WTC11 (cell line): Measurements from ENCODE around the gene SEMA4A. TPM values are rescaled to one million over a fixed set of nuclear protein-coding genes. Genes with fewer than 3 reads are reported as not detected.

Experiments
- ATAC-seq: fragments of 200-7000 bp; cut with Tn5 transposase; 2 replicates; pipeline ENCODE4 v1.10.0; 2021; ENCODE audit warnings: mild to moderate bottlenecking, moderate library complexity
- CTCF ChIA-PET: fragments of 300-600 bp; sonication (Branson Sonifier 250); formaldehyde crosslinking; loops from one replicate; lab custom pipeline; 2021; ENCODE audit warnings: antibody characterized with exemption; lab: Charles Lee
- POLR2A ChIA-PET: fragments of 350-600 bp; sonication (Branson Sonifier 250); formaldehyde crosslinking; loops from one replicate; lab custom pipeline; 2021; ENCODE audit warnings: antibody characterized with exemption; lab: Charles Lee
- DNase-seq: peaks from one replicate; pipeline ENCODE4 v3.0.0; 2021; ENCODE audit warnings: low spot score
- H3K27ac Mint-ChIP-seq: 2 replicates; pipeline ENCODE4 v1.8.0; 2021; ENCODE audit warnings: mixed read lengths
- H3K27me3 Mint-ChIP-seq: 2 replicates; pipeline ENCODE4 v1.8.0; 2021; ENCODE audit warnings: low read depth, mild to moderate bottlenecking, moderate library complexity, mixed read lengths
- H3K36me3 Mint-ChIP-seq: 2 replicates; pipeline ENCODE4 v1.8.0; 2021; ENCODE audit warnings: mixed read lengths
- H3K4me1 Mint-ChIP-seq: 2 replicates; pipeline ENCODE4 v1.8.0; 2022; ENCODE audit warnings: mixed read lengths
- H3K4me3 Mint-ChIP-seq: 2 replicates; pipeline ENCODE4 v1.8.0; 2021; ENCODE audit warnings: mild to moderate bottlenecking, moderate library complexity, mixed read lengths
- H3K9me3 Mint-ChIP-seq: 2 replicates; pipeline ENCODE4 v1.8.0; 2021; ENCODE audit warnings: mixed read lengths
- ATF1 ChIP-seq: sonication (generic); formaldehyde crosslinking; IDR thresholded peaks from 2 replicates; pipeline ENCODE4 v1.8.1; 2023; ENCODE audit warnings: mild to moderate bottlenecking, moderate library complexity, missing genetic modification reagents
- CTCF ChIP-seq: fragments of 200-600 bp; IDR thresholded peaks from 2 replicates; pipeline ENCODE4 v1.8.0; 2022; ENCODE audit warnings: antibody characterized with exemption
- E2F4 ChIP-seq: sonication (generic); formaldehyde crosslinking; IDR thresholded peaks from 2 replicates; pipeline ENCODE4 v1.8.1; 2022; ENCODE audit warnings: low read depth, mild to moderate bottlenecking, moderate library complexity, missing genetic modification reagents, borderline replicate concordance
- ELF4 ChIP-seq: sonication (generic); formaldehyde crosslinking; IDR thresholded peaks from 2 replicates; pipeline ENCODE4 v1.8.1; 2022; ENCODE audit warnings: low read depth, mild to moderate bottlenecking, moderate library complexity, missing genetic modification reagents
- ESRRA ChIP-seq: sonication (generic); formaldehyde crosslinking; IDR thresholded peaks from 2 replicates; pipeline ENCODE4 v1.8.1; 2022; ENCODE audit warnings: mild to moderate bottlenecking, missing genetic modification reagents, borderline replicate concordance
- ETV6 ChIP-seq: sonication (generic); formaldehyde crosslinking; IDR thresholded peaks from 2 replicates; pipeline ENCODE4 v1.8.1; 2022; ENCODE audit warnings: mild to moderate bottlenecking, missing genetic modification reagents
- GTF2I ChIP-seq: fragments of 250-450 bp; sonication (Bioruptor Pico); conservative IDR thresholded peaks from 2 replicates; pipeline ENCODE4 v1.4.0; 2021; ENCODE audit warnings: mild to moderate bottlenecking
- HMGA2 ChIP-seq: fragments of 250-450 bp; sonication (Bioruptor Pico); IDR thresholded peaks from 2 replicates; pipeline ENCODE4 v1.4.0; 2021; ENCODE audit warnings: mild to moderate bottlenecking, moderate library complexity
- IRF1 ChIP-seq: sonication (generic); formaldehyde crosslinking; IDR thresholded peaks from 2 replicates; pipeline ENCODE4 v1.8.0; 2023; ENCODE audit warnings: missing genetic modification reagents
- NFATC4 ChIP-seq: fragments of 250-450 bp; sonication (Bioruptor Pico); IDR thresholded peaks from 2 replicates; pipeline ENCODE4 v1.9.0; 2021; ENCODE audit warnings: mild to moderate bottlenecking
- NFYB ChIP-seq: sonication (generic); formaldehyde crosslinking; conservative IDR thresholded peaks from 2 replicates; pipeline ENCODE4 v1.8.0; 2022; ENCODE audit warnings: low read depth, missing genetic modification reagents
- RORB ChIP-seq: fragments of 250-450 bp; sonication (Bioruptor Pico); IDR thresholded peaks from 2 replicates; pipeline ENCODE4 v1.9.0; 2021; ENCODE audit warnings: mild to moderate bottlenecking
- SP1 ChIP-seq: sonication (generic); formaldehyde crosslinking; conservative IDR thresholded peaks from 2 replicates; pipeline ENCODE4 v1.8.1; 2022; ENCODE audit warnings: missing genetic modification reagents
- TP53 ChIP-seq: sonication (generic); formaldehyde crosslinking; IDR thresholded peaks from 2 replicates; pipeline ENCODE4 v1.8.1; 2023; ENCODE audit warnings: mild to moderate bottlenecking, missing genetic modification reagents
- ZBTB21 ChIP-seq: sonication (generic); formaldehyde crosslinking; IDR thresholded peaks from 2 replicates; pipeline ENCODE4 v1.8.1; 2023; ENCODE audit warnings: mild to moderate bottlenecking, missing genetic modification reagents, borderline replicate concordance
- ZNF121 ChIP-seq: sonication (generic); formaldehyde crosslinking; IDR thresholded peaks from 2 replicates; pipeline ENCODE4 v1.8.0; 2023; ENCODE audit warnings: missing genetic modification reagents
- ZNF219 ChIP-seq: sonication (generic); formaldehyde crosslinking; IDR thresholded peaks from 2 replicates; pipeline ENCODE4 v1.8.0; 2023; ENCODE audit warnings: missing genetic modification reagents, mild to moderate bottlenecking, borderline replicate concordance
- ZNF281 ChIP-seq: sonication (generic); formaldehyde crosslinking; IDR thresholded peaks from 2 replicates; pipeline ENCODE4 v1.8.0; 2023; ENCODE audit warnings: mild to moderate bottlenecking, missing genetic modification reagents
- ZNF317 ChIP-seq: sonication (generic); formaldehyde crosslinking; IDR thresholded peaks from 2 replicates; pipeline ENCODE4 v1.8.1; 2023; ENCODE audit warnings: low read depth, mild to moderate bottlenecking, moderate library complexity, missing genetic modification reagents, borderline replicate concordance
- ZNF532 ChIP-seq: fragments of 250-450 bp; sonication (Bioruptor Pico); IDR thresholded peaks from 2 replicates; pipeline ENCODE4 v1.9.0; 2021; ENCODE audit warnings: mild to moderate bottlenecking, borderline replicate concordance
- total RNA-seq: library from RNA; stranded (reverse); gene quantifications from 3 replicates; pipeline ENCODE4 v1.2.3, GENCODE V29; 2021

Gene SEMA4A
- total RNA-seq, 1 experiment from 2014 or later, result 12.4 TPM

- Mint-ChIP-seq H3K4me1 (peaks cover under 1% of the 10 kb centered on the region), H3K27me3 (no peaks in the 10 kb centered on the region), H3K27ac (no peak overlapping the region), H3K9me3 (no peaks in the 10 kb centered on the region), H3K36me3 (peaks cover 42% of the 10 kb centered on the region), H3K4me3 (no peak overlapping the region)
- ChIA-PET CTCF (interaction anchor here (10.2 kb wide), 1 partner anchor 79 kb away, joined by 358 read pairs; no protein-coding TSS in a partner anchor), POLR2A (no interaction called here)
- ATAC-seq (no peak), DNase-seq (no peak)
- TF ChIP-seq E2F4, result no peak
- TF ChIP-seq ZNF121 (CRISPR knock-in tag), result 0 out of 2 replicates have a peak, but pooled peaks have one; percentile 48
Observed at GRCh38 chr1:156220226-156220625, 66.8 kb downstream of the SEMA4A start.

- DNase-seq (no peak), ATAC-seq (no peak)
- ChIA-PET CTCF (interaction anchor here (10.2 kb wide), 1 partner anchor 81 kb away, joined by 358 read pairs; no protein-coding TSS in a partner anchor), POLR2A (no interaction called here)
- Mint-ChIP-seq H3K27me3 (no peaks in the 10 kb centered on the region), H3K4me3 (no peak overlapping the region), H3K27ac (0 out of 2 replicates have a peak overlapping the region, but pooled peaks have one; percentile 6), H3K9me3 (no peaks in the 10 kb centered on the region), H3K4me1 (peaks cover 4% of the 10 kb centered on the region)
- no peak for TF ChIP-seq CTCF
- TF ChIP-seq IRF1 (CRISPR knock-in tag), result no peak
- TF ChIP-seq ESRRA (CRISPR knock-in tag), result no peak
- no peak for TF ChIP-seq ELF4 (CRISPR knock-in tag)
- TF ChIP-seq RORB (CRISPR knock-in tag), result no peak
- TF ChIP-seq SP1 (CRISPR knock-in tag), result no peak
- TF ChIP-seq ATF1, result no peak
- TF ChIP-seq NFYB, result no peak
- no peak for TF ChIP-seq ZBTB21 (CRISPR knock-in tag)
- TF ChIP-seq ETV6, result no peak
- no peak for TF ChIP-seq ZNF281
- no peak for TF ChIP-seq ZNF219 (CRISPR knock-in tag)
- no peak for TF ChIP-seq ZNF532 (CRISPR knock-in tag)
- no peak for TF ChIP-seq GTF2I (CRISPR knock-in tag)
- TF ChIP-seq ZNF317 (CRISPR knock-in tag), result no peak
- TF ChIP-seq NFATC4, result no peak
- TF ChIP-seq TP53 (CRISPR knock-in tag), result no peak
- no peak for TF ChIP-seq HMGA2
- TF ChIP-seq, all 79 proteins: peak for 0
- H3K36me3 Mint-ChIP-seq, result peaks cover 53% of the 10 kb centered on the region
Observed at GRCh38 chr1:156221986-156222692, 68.8 kb downstream of the SEMA4A start.
